Neutrophil (primary cell): ENCODE data around the gene ABCA2.

Source experiments
- H3K27ac ChIP-seq: fragments of 200-600 bp; sonication (generic); 2 replicates; pipeline ENCODE4 v1.5.1; 2016; ENCODE audit warnings: mild to moderate bottlenecking, moderate library complexity
- H3K27me3 ChIP-seq: fragments of 200-600 bp; sonication (generic); 2 replicates; pipeline ENCODE4 v1.6.0; 2016; ENCODE audit warnings: mild to moderate bottlenecking
- H3K36me3 ChIP-seq: fragments of 200-600 bp; sonication (generic); 2 replicates; pipeline ENCODE4 v1.5.1; 2017
- H3K4me1 ChIP-seq, 2 experiments: fragments of 200-600 bp in 1 of 2; sonication (generic) in 1 of 2; 1 replicate in 1 of 2; 2 replicates in 1 of 2; pipeline versions ENCODE4 v1.5.1 to v1.6.1; 2013 to 2016; ENCODE audit warnings: low read depth in 1 of 2, low read length in 1 of 2, mild to moderate bottlenecking in 1 of 2, moderate library complexity in 1 of 2; ENCODE audit not compliant: control insufficient read depth in 1 of 2, insufficient read depth in 1 of 2
- H3K4me3 ChIP-seq, 2 experiments: fragments of 200-600 bp in 1 of 2; sonication (generic) in 1 of 2; 1 replicate in 1 of 2; 2 replicates in 1 of 2; pipeline ENCODE4 v1.5.1; 2013 to 2016; ENCODE audit warnings: low read depth in 1 of 2, low read length in 1 of 2, mild to moderate bottlenecking in 1 of 2, moderate library complexity in 1 of 2
- H3K9me3 ChIP-seq: fragments of 200-600 bp; sonication (generic); 2 replicates; pipeline ENCODE4 v1.5.1; 2016
- CTCF ChIP-seq: fragments of 200-600 bp; sonication (generic); IDR thresholded peaks from 2 replicates; pipeline ENCODE4 v1.5.1; 2016; ENCODE audit warnings: antibody characterized with exemption

Gene ABCA2

GRCh38 chr9:137048655-137049543 is 20.9 kb upstream of the ABCA2 start:
- no peak for TF ChIP-seq CTCF
- Histone ChIP-seq H3K27me3 (peaks cover 100% of the 10 kb centered on the region), H3K27ac (no peak overlapping the region), H3K36me3 (no peaks in the 10 kb centered on the region), H3K9me3 (no peaks in the 10 kb centered on the region), H3K4me3 (no peak overlapping the region), H3K4me1 (peaks cover 28 to 32% of the 10 kb centered on the region in 2 experiments)

GRCh38 chr9:137046088-137046787 is 18.2 kb upstream of the ABCA2 start, which contains the start of gene NPDC1:
NPDC1 (minus strand) TSS chr9:137046177; CDS start chr9:137045989, 188 bp downstream.
- H3K4me3 ChIP-seq = peak within 1 kb of the TSS in 1 of 2 experiments; percentile 24
- H3K4me1 ChIP-seq = peaks cover 11 to 13% of the 10 kb centered on the region in 2 experiments
- peaks cover 97% of the 10 kb centered on the region for H3K27me3 ChIP-seq
- H3K9me3 ChIP-seq = no peaks in the 10 kb centered on the region
- no peak within 1 kb of the TSS for H3K27ac ChIP-seq
- no peaks in the 10 kb centered on the region for H3K36me3 ChIP-seq
- peak; percentile 63 for TF ChIP-seq CTCF

- Histone ChIP-seq H3K9me3 (no peaks in the 10 kb centered on the region), H3K27ac (no peak overlapping the region), H3K36me3 (no peaks in the 10 kb centered on the region), H3K27me3 (peaks cover 97% of the 10 kb centered on the region), H3K4me3 (no peak overlapping the region), H3K4me1 (peaks cover 11 to 13% of the 10 kb centered on the region in 2 experiments)
- no peak for TF ChIP-seq CTCF
Observed at GRCh38 chr9:137045294-137046087, 17.5 kb upstream of the ABCA2 start.

GRCh38 chr9:137044502-137045177 is 16.6 kb upstream of the ABCA2 start:
- H3K27ac ChIP-seq = no peak overlapping the region
- TF ChIP-seq CTCF = no peak
- H3K27me3 ChIP-seq = peaks cover 93% of the 10 kb centered on the region
- no peaks in the 10 kb centered on the region for H3K9me3 ChIP-seq
- H3K36me3 ChIP-seq = no peaks in the 10 kb centered on the region
- H3K4me1 ChIP-seq = peaks cover 11 to 13% of the 10 kb centered on the region in 2 experiments
- H3K4me3 ChIP-seq = no peak overlapping the region

GRCh38 chr9:137044037-137044436 is 16.0 kb upstream of the ABCA2 start:
- H3K9me3 ChIP-seq = no peaks in the 10 kb centered on the region
- H3K36me3 ChIP-seq = peaks cover 2% of the 10 kb centered on the region
- H3K4me1 ChIP-seq = peaks cover 11 to 13% of the 10 kb centered on the region in 2 experiments
- peaks cover 87% of the 10 kb centered on the region for H3K27me3 ChIP-seq
- TF ChIP-seq CTCF = no peak
- no peak overlapping the region for H3K27ac ChIP-seq
- H3K4me3 ChIP-seq = no peak overlapping the region
